ENCODE results near the gene TMPRSS5.

TMPRSS5 gene

DNA sequence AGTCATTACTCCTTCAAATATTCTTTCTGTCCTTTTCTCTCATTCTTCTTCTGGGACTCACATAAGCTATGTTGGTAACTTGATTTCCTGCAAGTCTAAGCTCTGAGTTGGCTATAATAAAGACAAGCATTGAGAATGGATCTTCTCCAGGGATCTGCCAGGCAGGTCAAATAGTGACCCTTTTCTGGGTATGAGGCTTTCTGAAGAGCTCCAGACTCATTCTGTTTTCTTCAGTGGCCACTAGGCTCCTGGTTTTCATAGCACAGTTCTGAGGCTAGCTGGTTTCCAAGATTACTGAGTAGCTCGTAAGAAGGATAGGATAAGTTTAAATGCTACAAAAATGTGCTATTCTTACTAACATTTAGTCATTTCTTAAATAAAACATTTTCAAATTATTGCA is 38.3 kb downstream of the TMPRSS5 start:
- no peak for DNase-seq (ENCODE audit: low read depth)

- no peak for DNase-seq (ENCODE audit: low read depth)
These were observed 39.5 kb downstream of the TMPRSS5 start for GRCh38 chr11:113666584-113666983.

DNA sequence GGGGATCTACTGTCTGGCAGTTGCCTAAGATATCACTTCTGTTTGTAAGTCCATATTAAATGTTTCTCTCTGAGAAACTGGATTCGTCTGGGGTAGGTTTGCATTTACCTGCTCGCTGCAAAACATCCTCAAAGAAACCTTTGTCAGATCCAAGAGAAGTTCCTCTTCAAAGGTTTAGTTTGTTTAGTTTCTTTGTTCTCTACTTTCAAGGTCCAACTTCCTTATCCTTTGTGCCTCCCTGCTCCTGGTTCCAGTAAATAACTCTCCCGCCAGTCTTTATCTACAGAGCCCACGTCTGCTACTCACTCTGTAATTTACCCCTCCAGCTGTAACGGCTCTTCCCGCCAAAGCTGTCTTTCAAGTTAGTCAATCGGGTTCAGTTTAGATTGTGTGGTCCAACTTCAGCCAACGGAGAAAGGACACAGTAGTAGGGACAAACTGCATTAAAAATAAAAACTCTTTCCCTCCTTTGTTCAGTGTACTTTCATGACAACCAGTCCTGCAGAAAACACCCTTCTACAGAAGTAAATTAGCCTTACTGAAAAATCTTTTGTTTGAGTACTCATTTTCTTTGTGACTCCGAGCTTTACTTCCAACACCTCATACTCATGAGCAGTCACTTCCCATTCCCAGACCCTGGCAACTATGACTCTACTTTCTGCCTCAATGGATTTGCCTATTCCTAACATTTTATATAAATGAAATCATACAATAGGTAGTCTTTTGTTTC is 41.0 kb downstream of the TMPRSS5 start:
- DNase-seq (ENCODE audit: low read depth) = no peak

GRCh38 chr11:113664069-113664980 is 41.8 kb downstream of the TMPRSS5 start:
- DNase-seq (ENCODE audit: low read depth) = no peak

- DNase-seq (ENCODE audit: low read depth) = no peak
These were observed 42.5 kb downstream of the TMPRSS5 start for GRCh38 chr11:113663567-113663966.

DNA sequence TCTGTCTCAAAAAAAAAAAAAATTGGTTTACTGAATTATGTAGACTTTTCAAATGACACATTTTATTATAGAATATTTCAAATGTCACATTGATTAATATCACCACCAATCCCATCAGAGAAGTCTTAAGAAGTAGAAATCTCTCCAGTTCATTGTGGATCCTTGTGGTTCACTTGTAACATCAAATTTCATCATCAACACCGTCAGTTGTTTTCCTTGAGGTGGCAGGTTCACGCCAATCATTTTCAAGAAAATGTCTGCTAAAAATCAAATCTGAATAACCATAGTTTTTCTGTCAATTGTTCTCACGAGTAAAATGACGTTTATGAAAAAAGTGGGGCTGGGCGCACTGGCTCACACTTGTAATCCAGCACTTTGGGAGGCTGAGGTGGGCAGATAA is 50.3 kb downstream of the TMPRSS5 start:
- no peak for DNase-seq (ENCODE audit: low read depth)

DNA sequence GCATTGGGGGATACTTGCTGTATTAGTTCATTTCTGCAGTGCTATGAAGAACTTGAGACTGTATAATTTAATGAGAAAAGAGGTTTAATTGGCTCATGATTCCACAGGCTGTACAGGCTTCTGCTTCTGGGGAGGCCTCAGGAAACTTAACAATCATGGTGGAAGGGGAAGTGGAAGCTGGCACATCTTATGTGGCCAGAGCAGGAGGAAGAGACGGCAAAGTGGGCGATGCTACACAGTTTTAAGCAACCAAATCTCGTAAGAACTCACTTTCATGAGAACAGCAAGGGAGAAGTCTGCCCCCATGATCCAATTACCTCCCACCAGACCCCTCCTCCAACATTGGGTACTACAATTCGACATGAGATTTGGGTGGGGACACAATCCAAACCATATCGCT is 55.1 kb downstream of the TMPRSS5 start:
- DNase-seq (ENCODE audit: low read depth) = no peak

DNA sequence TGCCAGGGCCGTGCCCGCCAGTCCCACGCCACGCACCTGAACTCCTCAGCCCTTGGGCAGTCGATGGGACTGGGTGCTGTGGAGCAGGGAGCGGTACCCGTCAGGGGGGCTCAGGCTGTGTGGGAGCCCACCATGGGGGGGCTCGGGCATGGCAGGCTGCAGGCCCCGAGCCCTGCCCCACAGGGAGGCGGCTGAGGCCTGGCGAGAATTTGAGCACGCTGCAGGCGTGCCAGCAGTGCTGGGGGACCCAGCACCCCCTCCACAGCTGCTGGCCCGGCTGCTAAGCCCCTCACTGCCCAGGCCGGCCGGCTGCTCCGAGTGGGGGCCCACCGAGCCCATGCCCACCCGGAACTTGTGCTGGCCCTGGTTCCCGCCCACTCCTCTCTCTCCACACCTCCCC is 56.8 kb downstream of the TMPRSS5 start:
- DNase-seq (ENCODE audit: low read depth) = no peak

DNA sequence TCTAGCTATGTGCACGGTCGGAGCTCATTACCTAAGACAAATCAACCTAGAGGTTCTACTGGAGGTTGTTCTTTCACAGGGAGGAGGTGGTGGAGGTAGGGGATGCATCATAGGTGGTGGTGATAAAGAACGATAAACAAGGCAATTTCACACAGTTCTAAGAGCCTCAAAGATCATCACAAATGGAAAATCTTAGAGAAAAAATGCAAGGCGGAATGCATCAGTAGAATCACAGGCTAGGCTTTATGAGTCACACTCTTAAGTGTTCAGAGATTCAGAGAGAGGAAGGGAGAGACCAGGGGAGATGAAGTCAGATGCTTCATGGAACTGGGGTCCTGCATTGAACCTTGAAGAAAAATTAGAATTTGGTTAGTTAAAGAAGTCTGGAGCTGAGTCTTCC is 58.3 kb downstream of the TMPRSS5 start:
- DNase-seq (ENCODE audit: low read depth) = no peak

GRCh38 chr11:113647108-113647507 is 59.0 kb downstream of the TMPRSS5 start:
- no peak for DNase-seq (ENCODE audit: low read depth)

DNA sequence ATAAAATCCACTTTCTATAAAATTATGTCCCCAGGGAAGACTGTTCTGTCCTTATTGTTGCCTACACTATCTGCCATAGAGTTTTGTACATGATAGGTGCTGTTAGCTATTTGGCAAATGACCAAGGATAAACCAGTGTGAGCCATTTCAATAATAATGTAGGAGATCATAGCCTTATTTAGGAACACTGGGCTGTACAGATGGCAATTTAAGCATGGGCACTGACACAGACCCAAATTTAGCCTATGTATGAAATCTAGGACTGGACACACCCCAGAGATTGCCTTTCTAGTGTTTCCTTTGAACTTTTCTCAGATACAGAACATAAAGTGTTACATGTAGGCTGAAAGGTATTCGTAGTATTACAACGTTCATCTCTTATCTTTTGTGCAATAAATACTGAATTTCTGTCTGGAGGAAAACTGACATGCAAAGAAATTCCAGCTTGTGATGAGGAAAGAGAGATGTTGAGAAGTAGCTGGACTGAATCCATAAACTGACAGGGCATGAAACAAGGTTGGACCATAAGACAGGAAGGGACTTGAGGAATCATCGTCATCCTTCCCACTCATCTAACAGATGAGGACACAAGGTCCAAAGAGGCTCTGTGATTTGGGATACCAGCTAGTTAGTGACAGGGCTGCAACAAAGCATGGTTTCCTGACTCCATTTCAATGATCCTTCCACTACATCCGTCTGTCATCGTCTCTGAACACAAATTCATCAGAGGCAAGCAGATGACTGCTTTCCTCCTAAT is 60.3 kb downstream of the TMPRSS5 start:
- no peak for DNase-seq (ENCODE audit: low read depth)

GRCh38 chr11:113644605-113645004 is 61.5 kb downstream of the TMPRSS5 start:
- DNase-seq (ENCODE audit: low read depth) = no peak

DNA sequence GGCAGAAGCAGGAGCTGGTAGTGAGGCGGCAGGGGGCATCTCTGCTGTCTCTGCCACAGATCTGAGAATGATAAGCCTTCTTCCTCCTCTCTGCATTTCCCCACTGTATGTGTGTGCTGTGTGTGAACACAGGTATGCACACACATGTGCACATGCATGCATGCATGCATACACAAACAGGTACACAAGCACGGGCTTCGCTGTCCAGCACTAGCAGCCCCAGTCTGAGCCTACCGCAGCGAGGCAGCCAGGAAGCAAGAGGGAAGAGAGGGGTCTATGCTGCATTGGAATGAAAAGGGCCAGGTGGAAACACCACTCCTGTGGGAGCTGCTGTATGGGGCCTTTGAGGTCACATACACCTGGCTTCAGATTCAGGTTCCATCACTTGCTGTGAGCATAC is 62.4 kb downstream of the TMPRSS5 start:
- DNase-seq (ENCODE audit: low read depth) = no peak

DNA sequence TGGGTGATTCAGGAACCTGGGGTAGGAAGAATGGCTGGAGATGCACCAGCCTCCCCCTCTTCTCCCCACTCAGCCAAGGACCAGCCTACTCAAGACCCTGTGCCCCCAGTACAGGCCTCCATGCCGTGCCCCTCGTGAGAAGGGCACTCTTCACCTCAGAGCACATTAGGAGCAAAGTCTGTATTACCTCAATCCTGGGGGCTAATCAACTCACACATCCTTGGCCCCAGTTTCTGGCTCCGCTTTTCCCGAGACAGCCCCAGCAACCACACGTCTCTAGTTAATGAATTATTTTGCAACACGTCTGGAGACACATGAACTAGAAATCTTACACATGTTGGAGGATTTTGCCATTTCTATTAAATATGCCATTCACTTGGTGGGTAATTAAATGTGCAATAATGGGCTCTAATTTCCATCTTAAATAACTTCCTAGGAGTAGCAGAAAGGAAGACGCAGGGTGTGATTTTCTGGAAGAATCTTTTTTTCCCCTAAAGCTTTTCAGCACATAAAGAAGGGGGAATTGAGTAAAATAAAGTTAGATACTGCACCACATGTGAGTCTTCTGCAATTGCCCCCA is 63.0 kb downstream of the TMPRSS5 start:
- no peak for DNase-seq (ENCODE audit: low read depth)

GRCh38 chr11:113642090-113642489 is 64.0 kb downstream of the TMPRSS5 start:
- no peak for DNase-seq (ENCODE audit: low read depth)

DNA sequence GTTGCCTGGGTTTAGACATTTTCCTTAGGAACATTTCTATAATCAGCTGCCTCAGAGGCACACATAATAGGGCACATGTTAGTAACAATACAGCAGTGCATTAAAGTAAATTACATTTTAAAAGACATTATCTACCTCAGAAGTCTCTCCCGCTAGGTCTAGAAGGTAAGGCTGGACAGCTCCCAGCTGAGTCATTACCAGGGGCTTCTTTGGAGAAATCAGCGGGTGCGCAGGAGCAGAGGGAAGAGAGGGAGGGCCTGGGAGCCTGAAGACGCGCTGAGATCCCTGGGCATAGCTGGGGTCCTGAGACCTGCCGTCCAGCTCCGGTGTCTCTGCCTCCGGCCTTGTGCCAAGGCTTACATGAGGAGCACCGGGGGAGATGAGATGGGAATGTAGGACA is 67.7 kb downstream of the TMPRSS5 start:
- no peak for DNase-seq (ENCODE audit: low read depth)

DNA sequence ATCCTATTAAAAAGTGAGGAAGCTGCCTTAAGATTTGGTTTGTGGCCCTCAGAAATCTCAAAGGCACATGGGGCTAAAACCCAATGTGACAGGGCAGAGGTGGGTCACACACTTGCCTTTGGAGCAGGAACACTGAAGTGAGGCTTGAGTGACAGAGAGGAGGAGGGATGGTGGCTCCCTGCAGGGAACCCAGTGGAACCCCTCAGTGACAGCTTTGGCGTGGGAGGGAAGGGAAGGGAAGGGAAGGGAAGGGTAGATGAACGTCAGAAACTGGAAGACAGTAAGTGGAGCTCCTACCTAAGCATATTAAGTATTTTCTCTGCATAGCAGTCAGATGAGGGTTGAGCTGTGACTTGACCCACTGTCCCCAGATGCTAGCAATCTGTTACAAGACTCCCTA is 68.5 kb downstream of the TMPRSS5 start:
- no peak for DNase-seq (ENCODE audit: low read depth)
